HepG2 (cell line): ENCODE results near the gene HNRNPUL2. TPM values are rescaled to one million over a fixed set of nuclear protein-coding genes. Genes with fewer than 3 reads are reported as not detected.

ENCODE experiments used
- AKAP8 ChIP-seq: sonication (generic); formaldehyde crosslinking; IDR thresholded peaks from 2 replicates; pipeline ENCODE4 v1.5.1; 2020; ENCODE audit warnings: mild to moderate bottlenecking, missing genetic modification reagents
- CENPX ChIP-seq: sonication (generic); formaldehyde crosslinking; IDR thresholded peaks from 2 replicates; pipeline ENCODE4 v1.9.0; 2021; ENCODE audit warnings: mild to moderate bottlenecking, missing genetic modification reagents, moderate library complexity
- GABPA ChIP-seq, 2 experiments: IDR thresholded peaks; 2 replicates each; pipeline ENCODE4 v1.6.1; 2011 to 2016; ENCODE audit warnings: low read depth in 2 of 2, low read length in 1 of 2, missing biosample characterization in 1 of 2, missing genetic modification characterization in 1 of 2
- KIAA2018 ChIP-seq: sonication (generic); formaldehyde crosslinking; IDR thresholded peaks from 2 replicates; pipeline ENCODE4 v1.5.0; 2020; ENCODE audit warnings: mild to moderate bottlenecking, missing genetic modification reagents, borderline replicate concordance
- KLF11 ChIP-seq: IDR thresholded peaks from 2 replicates; pipeline ENCODE4 v1.6.1; 2016; ENCODE audit warnings: missing compliant biosample characterization
- MEIS1 ChIP-seq: sonication (generic); formaldehyde crosslinking; IDR thresholded peaks from 2 replicates; pipeline ENCODE4 v1.9.0; 2021; ENCODE audit warnings: mild to moderate bottlenecking, missing genetic modification reagents, moderate library complexity, borderline replicate concordance
- NBN ChIP-seq: fragments of 450-650 bp; conservative IDR thresholded peaks from 2 replicates; pipeline ENCODE4 v1.6.1; 2017
- NFE2L1 ChIP-seq: sonication (generic); formaldehyde crosslinking; IDR thresholded peaks from 2 replicates; pipeline ENCODE4 v1.4.0; 2020; ENCODE audit warnings: missing genetic modification reagents, mild to moderate bottlenecking, borderline replicate concordance
- PRPF4 ChIP-seq: fragments of 200-400 bp; formaldehyde crosslinking; IDR thresholded peaks from 2 replicates; pipeline ENCODE4 v1.6.1; 2016; ENCODE audit warnings: low read length, low read depth; ENCODE audit not compliant: poor library complexity, severe bottlenecking
- SCMH1 ChIP-seq: sonication (generic); formaldehyde crosslinking; IDR thresholded peaks from 2 replicates; pipeline ENCODE4 v1.9.0; 2021; ENCODE audit warnings: missing genetic modification reagents, mild to moderate bottlenecking, borderline replicate concordance
- SIX4 ChIP-seq: sonication (generic); formaldehyde crosslinking; IDR thresholded peaks from 2 replicates; pipeline ENCODE4 v1.4.0; 2020; ENCODE audit warnings: missing genetic modification reagents
- TCF12 ChIP-seq, 2 experiments: fragments of 450-650 bp in 1 of 2; sonication (generic) in 1 of 2; formaldehyde crosslinking in 1 of 2; IDR thresholded peaks; 2 replicates each; pipeline versions ENCODE4 v1.6.1 to v1.8.0; 2017 to 2022; ENCODE audit warnings: antibody characterized with exemption in 1 of 2, mild to moderate bottlenecking in 1 of 2, missing genetic modification reagents in 1 of 2, moderate library complexity in 1 of 2
- ZEB1 ChIP-seq: IDR thresholded peaks from 2 replicates; pipeline ENCODE4 v1.6.1; 2012; ENCODE audit warnings: mild to moderate bottlenecking, low read depth, inconsistent platforms; ENCODE audit not compliant: insufficient replicate concordance
- ZNF577 ChIP-seq: sonication (generic); formaldehyde crosslinking; IDR thresholded peaks from 2 replicates; pipeline ENCODE4 v1.4.0; 2020; ENCODE audit warnings: mild to moderate bottlenecking, low read depth, missing genetic modification reagents, borderline replicate concordance
- ZNF629 ChIP-seq: sonication (generic); formaldehyde crosslinking; conservative IDR thresholded peaks from 2 replicates; pipeline ENCODE4 v1.5.0; 2020; ENCODE audit warnings: missing genetic modification reagents
- ZNF746 ChIP-seq: sonication (generic); formaldehyde crosslinking; IDR thresholded peaks from 2 replicates; pipeline ENCODE4 v1.8.0; 2022; ENCODE audit warnings: mild to moderate bottlenecking, missing genetic modification reagents
- ZNF780A ChIP-seq: sonication (generic); formaldehyde crosslinking; IDR thresholded peaks from 2 replicates; pipeline ENCODE4 v1.8.0; 2022; ENCODE audit warnings: mild to moderate bottlenecking, missing genetic modification reagents, moderate library complexity
- ZNF839 ChIP-seq: sonication (generic); formaldehyde crosslinking; IDR thresholded peaks from 2 replicates; pipeline ENCODE4 v1.4.0; 2020; ENCODE audit warnings: missing genetic modification reagents, mild to moderate bottlenecking, borderline replicate concordance
- ZNF883 ChIP-seq: sonication (generic); formaldehyde crosslinking; IDR thresholded peaks from 2 replicates; pipeline ENCODE4 v1.5.1; 2020; ENCODE audit warnings: mild to moderate bottlenecking, missing genetic modification reagents; ENCODE audit errors: not compliant biosample characterization
- polyA plus RNA-seq, 8 experiments: library from polyadenylated mRNA; depleted of rRNA in 3 of 8; stranded (reverse) in 7 of 8; unstranded in 1 of 8; fragments of >200 nt; fragmentation: Illumina TruSeq in 4 of 8; extraction: Trizol in 4 of 8; gene quantifications; 2 replicates each; pipeline versions ENCODE4 v1.2.1 to v1.2.3, GENCODE V29; 2011 to 2016; ENCODE audit warnings: low read depth in 4 of 8, missing spikeins in 1 of 8, mixed read lengths in 1 of 8; ENCODE audit not compliant: insufficient read depth in 1 of 8
- total RNA-seq, 5 experiments: library from RNA; depleted of rRNA; stranded (reverse); fragments of >200 nt; fragmentation: Illumina TruSeq; extraction: Trizol; gene quantifications; 2 replicates each; pipeline ENCODE4 v1.2.3, GENCODE V29; 2016; ENCODE audit warnings: low read depth in 1 of 5
- TF ChIP-seq, protein P1 (sequence below): sonication (generic); formaldehyde crosslinking; IDR thresholded peaks from 2 replicates; pipeline ENCODE4 v1.4.0; 2020; ENCODE audit warnings: low read depth, mild to moderate bottlenecking, missing genetic modification reagents

HNRNPUL2 gene
- total and polyA plus RNA-seq, 2 of the 13 experiments (the other 11 are each of a cell fraction or from before 2014, with no cell fraction given): 8.4 to 9.6 TPM

DNA sequence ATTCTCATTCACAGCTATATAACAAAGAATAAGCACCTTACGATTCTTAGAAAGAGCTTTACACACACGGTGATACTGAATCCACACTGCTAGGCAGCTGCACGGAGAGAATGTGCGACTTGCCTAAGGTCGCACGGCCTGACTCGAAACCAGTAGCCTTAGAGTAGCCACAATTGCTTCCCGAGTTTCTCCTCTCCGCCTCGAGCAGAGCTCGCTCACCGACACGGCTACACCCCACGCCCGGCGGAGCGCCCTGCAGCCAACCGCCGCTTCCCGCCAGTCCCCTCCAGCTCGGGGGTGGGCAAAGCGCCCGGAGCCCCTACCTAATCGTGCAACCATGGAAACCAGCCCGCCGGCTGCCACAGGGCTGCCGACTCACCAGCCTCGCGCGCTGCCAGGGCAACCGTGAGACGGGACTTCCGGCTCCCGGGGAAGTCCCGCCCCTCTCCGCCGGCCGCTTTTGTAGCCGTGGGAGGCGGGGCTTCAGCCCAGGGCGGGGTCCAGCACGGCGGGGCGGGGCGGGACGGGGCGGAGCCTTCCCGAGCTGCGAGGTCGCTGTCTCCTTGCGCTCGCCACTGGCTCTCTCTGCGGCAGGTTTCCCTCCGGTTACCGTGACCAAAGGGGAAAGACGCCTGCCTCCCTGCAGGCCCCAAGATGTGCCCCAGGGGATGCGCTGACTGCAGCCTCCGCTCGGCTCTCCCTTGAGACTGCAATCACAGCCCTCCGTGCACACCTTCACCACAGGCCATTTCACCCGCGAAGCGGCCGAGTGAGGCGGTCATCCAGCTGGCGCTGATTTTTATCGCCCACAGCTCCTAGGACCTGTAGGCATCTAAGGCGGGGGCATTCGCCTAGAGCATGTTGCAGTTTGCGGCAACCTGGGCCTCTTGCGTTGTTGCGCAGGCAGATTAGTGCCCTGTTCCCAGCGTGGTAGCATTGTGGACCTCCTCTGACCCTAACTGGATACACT is 21.1 kb downstream of the HNRNPUL2 start (continued):
- TF ChIP-seq KIAA2018 (CRISPR knock-in tag): no peak
- TF ChIP-seq, protein P1, sequence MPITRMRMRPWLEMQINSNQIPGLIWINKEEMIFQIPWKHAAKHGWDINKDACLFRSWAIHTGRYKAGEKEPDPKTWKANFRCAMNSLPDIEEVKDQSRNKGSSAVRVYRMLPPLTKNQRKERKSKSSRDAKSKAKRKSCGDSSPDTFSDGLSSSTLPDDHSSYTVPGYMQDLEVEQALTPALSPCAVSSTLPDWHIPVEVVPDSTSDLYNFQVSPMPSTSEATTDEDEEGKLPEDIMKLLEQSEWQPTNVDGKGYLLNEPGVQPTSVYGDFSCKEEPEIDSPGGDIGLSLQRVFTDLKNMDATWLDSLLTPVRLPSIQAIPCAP (CRISPR knock-in tag): no peak
- no peak for TF ChIP-seq TCF12 (IDR thresholded peaks at IDR 0.05)
- no peak for TF ChIP-seq TCF12 (CRISPR knock-in tag; IDR thresholded peaks at IDR 0.05)
- TF ChIP-seq KLF11: no peak
- TF ChIP-seq NFE2L1: no peak
- no peak for TF ChIP-seq ZNF839
- no peak for TF ChIP-seq ZEB1
- no peak for TF ChIP-seq ZNF780A (CRISPR knock-in tag)
- peak; percentile 67 for TF ChIP-seq ZNF883
- peak; percentile 83 for TF ChIP-seq GABPA (IDR thresholded peaks at IDR 0.05; ENCODE audit: low read depth, low read length)
- TF ChIP-seq GABPA (CRISPR knock-in tag; IDR thresholded peaks at IDR 0.05; ENCODE audit: low read depth): peak; percentile 88
- TF ChIP-seq SCMH1 (CRISPR knock-in tag): no peak
- TF ChIP-seq AKAP8 (CRISPR knock-in tag): peak; percentile 72; the same call in 1 of the 2 replicates
- TF ChIP-seq ZNF746 (CRISPR knock-in tag): no peak
- TF ChIP-seq PRPF4: no peak
- no peak for TF ChIP-seq MEIS1
- TF ChIP-seq ZNF577 (CRISPR knock-in tag): no peak
- TF ChIP-seq ZNF629 (CRISPR knock-in tag): no peak
- TF ChIP-seq NBN: no peak
- TF ChIP-seq SIX4: no peak
- TF ChIP-seq CENPX (CRISPR knock-in tag): no peak
